Gastroesophageal sphincter (tissue), 4 donors: ENCODE data around the gene TRPM6. TPM values are rescaled to one million over a fixed set of nuclear protein-coding genes. Genes with fewer than 3 reads are reported as not detected.
A peak's percentile ranks its signal among the peaks of the same experiment; 100 is the strongest.

Experiments
- ATAC-seq: fragments of 150-250 bp; one replicate; pipeline ENCODE4 v1.9.1; 2016; ENCODE audit warnings: mild to moderate bottlenecking, moderate library complexity
- H3K27ac ChIP-seq, 4 donors: fragments of 200-600 bp; sonication (generic) in 3 of 4; 1 replicate in 3 of 4; 2 replicates in 1 of 4; pipeline ENCODE4 v1.5.1; 2016 to 2019
- H3K27me3 ChIP-seq: fragments of 200-600 bp; sonication (generic); one replicate; pipeline ENCODE4 v1.5.1; 2019
- H3K36me3 ChIP-seq, 2 donors: fragments of 200-600 bp; sonication (generic); one replicate each; pipeline ENCODE4 v1.5.1; 2019; ENCODE audit warnings: control low read depth in 1 of 2
- H3K4me1 ChIP-seq, 3 donors: fragments of 200-600 bp; sonication (generic); 1 replicate in 2 of 3; 2 replicates in 1 of 3; pipeline ENCODE4 v1.5.1; 2016 to 2019; ENCODE audit warnings: control low read depth in 2 of 3
- H3K4me3 ChIP-seq, 2 donors: fragments of 200-600 bp; sonication (generic); one replicate each; pipeline ENCODE4 v1.5.1; 2019; ENCODE audit warnings: mild to moderate bottlenecking in 1 of 2, moderate library complexity in 1 of 2
- H3K9me3 ChIP-seq, 3 donors: fragments of 200-600 bp; sonication (generic); one replicate each; pipeline ENCODE4 v1.5.1; 2017 to 2019; ENCODE audit warnings: control low read depth in 2 of 3
- CTCF ChIP-seq, 4 experiments: fragments of 200-600 bp in 2 of 4; fragments of 450-650 bp in 2 of 4; sonication (generic) in 1 of 4; IDR thresholded peaks; one replicate each; pipeline ENCODE4 v1.5.1; 2017 to 2019; ENCODE audit warnings: antibody characterized with exemption in 4 of 4, mild to moderate bottlenecking in 2 of 4, moderate library complexity in 2 of 4
- EP300 ChIP-seq: sonication (generic); formaldehyde crosslinking; IDR thresholded peaks from one replicate; pipeline ENCODE4 v1.6.1; 2017; ENCODE audit warnings: antibody characterized with exemption, mild to moderate bottlenecking
- POLR2A ChIP-seq, 2 donors: fragments of 450-650 bp; IDR thresholded peaks; one replicate each; pipeline ENCODE4 v1.6.1; 2017; ENCODE audit warnings: antibody characterized with exemption in 2 of 2, mild to moderate bottlenecking in 2 of 2, moderate library complexity in 1 of 2
- POLR2AphosphoS5 ChIP-seq: sonication (generic); formaldehyde crosslinking; IDR thresholded peaks from one replicate; pipeline ENCODE4 v1.6.1; 2017; ENCODE audit warnings: antibody characterized with exemption
- WGBS, 2 donors: methylation state at CpG; one replicate each; pipeline ENCODE4 v1.1.5; 2018; ENCODE audit warnings: low coverage in 1 of 2; 5-methylcytosine and 5-hydroxymethylcytosine counted together
- total RNA-seq, 4 donors: library from RNA; depleted of rRNA; stranded (reverse); fragments of >200 nt; gene quantifications; one replicate each; pipeline ENCODE4 v1.1.0, GENCODE V29; 2016

Gene TRPM6
- total RNA-seq, 4 donors from 2014 or later = 0.27 to 1.1 (median 0.79) TPM

- Histone ChIP-seq H3K27ac (no peak overlapping the region), H3K4me3 (no peak overlapping the region), H3K9me3 (no peaks in the 10 kb centered on the region), H3K4me1 (no peaks in the 10 kb centered on the region), H3K36me3 (no peaks in the 10 kb centered on the region), H3K27me3 (peaks cover 11% of the 10 kb centered on the region)
- 70% methylated on average over 2 of the region's 2 CpGs; no CpG with 5 or more reads in 1 of the 2 donors for WGBS, 2 donors
- ATAC-seq = no peak
- no peak for TF ChIP-seq EP300
- TF ChIP-seq CTCF (IDR thresholded peaks at IDR 0.05) = no peak
- no peak for TF ChIP-seq POLR2A (IDR thresholded peaks at IDR 0.05)
- no peak for TF ChIP-seq POLR2AphosphoS5
These were observed 104.3 kb downstream of the TRPM6 start for GRCh38 chr9:74783408-74783807.

- no peak overlapping the region for H3K27ac ChIP-seq
- TF ChIP-seq POLR2AphosphoS5 = no peak
- peak; percentile 67 to 80 (median 70) for TF ChIP-seq CTCF (IDR thresholded peaks at IDR 0.05)
- 18 to 26% methylated on average over 4 to 8 of the region's 8 CpGs for WGBS, 2 donors
- no peak overlapping the region for H3K4me3 ChIP-seq
- H3K9me3 ChIP-seq = no peaks in the 10 kb centered on the region
- no peaks in the 10 kb centered on the region for H3K4me1 ChIP-seq
- H3K27me3 ChIP-seq = peaks cover 16% of the 10 kb centered on the region
- no peaks in the 10 kb centered on the region for H3K36me3 ChIP-seq
- ATAC-seq = no peak
These were observed 110.4 kb downstream of the TRPM6 start for GRCh38 chr9:74777136-74777879.

- H3K9me3 ChIP-seq = no peaks in the 10 kb centered on the region
- no peak for TF ChIP-seq CTCF (IDR thresholded peaks at IDR 0.05)
- no peak for TF ChIP-seq POLR2A (IDR thresholded peaks at IDR 0.05)
- no peak for TF ChIP-seq POLR2AphosphoS5
- TF ChIP-seq EP300 = no peak
- no peak overlapping the region for H3K4me3 ChIP-seq
- no peaks in the 10 kb centered on the region for H3K36me3 ChIP-seq
- 75 to 81% methylated on average over 4 to 5 of the region's 5 CpGs for WGBS, 2 donors
- peaks cover 33% of the 10 kb centered on the region for H3K27me3 ChIP-seq
- no peak overlapping the region for H3K27ac ChIP-seq
- no peaks in the 10 kb centered on the region for H3K4me1 ChIP-seq
- no peak for ATAC-seq
These were observed 112.3 kb downstream of the TRPM6 start for GRCh38 chr9:74775396-74775795.

- no peak overlapping the region for H3K4me3 ChIP-seq
- ATAC-seq = no peak
- H3K36me3 ChIP-seq = no peaks in the 10 kb centered on the region
- H3K27ac ChIP-seq = no peak overlapping the region
- WGBS, 2 donors = 21 to 22% methylated on average over 7 to 8 of the region's 8 CpGs
- H3K9me3 ChIP-seq = no peaks in the 10 kb centered on the region
- TF ChIP-seq POLR2A (IDR thresholded peaks at IDR 0.05) (no peak), EP300 (no peak), POLR2AphosphoS5 (no peak), CTCF (IDR thresholded peaks at IDR 0.05) (peak; percentile 72 to 87 (median 78))
- peaks cover 35% of the 10 kb centered on the region for H3K27me3 ChIP-seq
- no peaks in the 10 kb centered on the region for H3K4me1 ChIP-seq
These were observed 113.7 kb downstream of the TRPM6 start for GRCh38 chr9:74773886-74774479.

GRCh38 chr9:74772121-74772520 lies 115.6 kb downstream of the TRPM6 start:
- no peaks in the 10 kb centered on the region for H3K9me3 ChIP-seq
- H3K27ac ChIP-seq = no peak overlapping the region
- ATAC-seq = no peak
- WGBS, 2 donors = 85 to 92% methylated on average over 4 of the region's 4 CpGs
- no peak overlapping the region for H3K4me3 ChIP-seq
- H3K27me3 ChIP-seq = peaks cover 28% of the 10 kb centered on the region
- no peaks in the 10 kb centered on the region for H3K4me1 ChIP-seq
- no peaks in the 10 kb centered on the region for H3K36me3 ChIP-seq
- TF ChIP-seq POLR2AphosphoS5 (no peak), POLR2A (IDR thresholded peaks at IDR 0.05) (no peak), CTCF (IDR thresholded peaks at IDR 0.05) (no peak), EP300 (no peak)
